Measurements from ENCODE around the gene USP34.

Gene USP34

DNA sequence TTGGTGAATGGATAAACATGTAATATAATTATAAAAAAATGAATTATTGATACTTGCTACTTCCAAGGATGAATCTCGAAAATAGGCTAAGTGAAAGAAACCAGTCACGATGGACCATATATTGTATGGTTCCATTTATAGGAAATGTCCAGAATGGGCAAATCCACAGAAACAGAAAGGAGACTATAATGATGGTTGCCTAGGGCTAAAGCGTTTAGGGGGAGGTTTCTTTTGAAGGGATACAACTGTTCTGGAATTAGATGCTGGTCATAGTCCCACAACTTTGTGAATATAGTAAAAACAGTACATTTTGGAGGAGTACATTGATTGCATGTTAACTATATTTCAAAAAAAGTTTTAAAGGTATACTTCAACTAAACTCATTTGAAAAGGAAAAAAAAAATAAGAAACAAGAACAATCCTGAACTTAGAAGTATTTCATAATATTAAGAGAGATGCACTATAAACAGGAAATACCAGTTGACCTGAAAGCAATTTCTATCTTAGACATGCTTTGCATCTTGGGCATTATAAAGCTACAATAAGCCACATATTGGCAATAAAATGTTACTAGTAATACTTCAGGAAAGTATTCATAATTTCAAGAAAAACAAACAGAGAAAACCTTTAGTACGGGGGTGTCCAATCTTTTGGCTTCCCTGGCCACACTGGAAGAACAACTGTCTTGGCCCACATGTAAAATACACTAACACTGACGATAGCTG lies 178.9 kb downstream of the USP34 start:
- Histone ChIP-seq H3K27me3 (ENCODE audit: low read length) (no peaks in the 10 kb centered on the region), H3K9me3 (ENCODE audit: insufficient read depth, low read length) (no peaks in the 10 kb centered on the region), H4K20me1 (ENCODE audit: low read depth, low read length) (no peaks in the 10 kb centered on the region), H3K27ac (ENCODE audit: low read depth, low read length) (no peak overlapping the region), H3K79me2 (ENCODE audit: insufficient read depth, low read length) (peaks cover 12% of the 10 kb centered on the region; the same call in 1 of the 2 replicates), H3K36me3 (ENCODE audit: low read length) (peaks cover 73% of the 10 kb centered on the region), H3F3A (ENCODE audit: insufficient read depth) (peaks cover 25% of the 10 kb centered on the region; the same call in 1 of the 2 replicates), H2AFZ (ENCODE audit: low read depth, low read length, severe bottlenecking) (no peak overlapping the region), H3K9me2 (replicated peaks; ENCODE audit: insufficient read depth, low read length) (no peaks in the 10 kb centered on the region), H3K4me2 (ENCODE audit: low read depth, low read length, poor library complexity, severe bottlenecking) (no peak overlapping the region), H3K4me3 (ENCODE audit: insufficient read depth, low read length, poor library complexity, severe bottlenecking) (no peak overlapping the region), H3K9ac (ENCODE audit: low read length) (no peak overlapping the region)
- TF ChIP-seq, protein P1, sequence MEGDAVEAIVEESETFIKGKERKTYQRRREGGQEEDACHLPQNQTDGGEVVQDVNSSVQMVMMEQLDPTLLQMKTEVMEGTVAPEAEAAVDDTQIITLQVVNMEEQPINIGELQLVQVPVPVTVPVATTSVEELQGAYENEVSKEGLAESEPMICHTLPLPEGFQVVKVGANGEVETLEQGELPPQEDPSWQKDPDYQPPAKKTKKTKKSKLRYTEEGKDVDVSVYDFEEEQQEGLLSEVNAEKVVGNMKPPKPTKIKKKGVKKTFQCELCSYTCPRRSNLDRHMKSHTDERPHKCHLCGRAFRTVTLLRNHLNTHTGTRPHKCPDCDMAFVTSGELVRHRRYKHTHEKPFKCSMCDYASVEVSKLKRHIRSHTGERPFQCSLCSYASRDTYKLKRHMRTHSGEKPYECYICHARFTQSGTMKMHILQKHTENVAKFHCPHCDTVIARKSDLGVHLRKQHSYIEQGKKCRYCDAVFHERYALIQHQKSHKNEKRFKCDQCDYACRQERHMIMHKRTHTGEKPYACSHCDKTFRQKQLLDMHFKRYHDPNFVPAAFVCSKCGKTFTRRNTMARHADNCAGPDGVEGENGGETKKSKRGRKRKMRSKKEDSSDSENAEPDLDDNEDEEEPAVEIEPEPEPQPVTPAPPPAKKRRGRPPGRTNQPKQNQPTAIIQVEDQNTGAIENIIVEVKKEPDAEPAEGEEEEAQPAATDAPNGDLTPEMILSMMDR (IDR thresholded peaks at IDR 0.05; ENCODE audit: insufficient read depth, low read length, poor library complexity, severe bottlenecking) = no peak
- TF ChIP-seq EZH2phosphoT487 (conservative IDR thresholded peaks at IDR 0.05; ENCODE audit: low read length) = no peak

GRCh38 chr2:61288070-61288841 lies 182.6 kb downstream of the USP34 start:
- H3F3A ChIP-seq (ENCODE audit: insufficient read depth) = peaks cover 32% of the 10 kb centered on the region
- H3K79me2 ChIP-seq (ENCODE audit: insufficient read depth, low read length) = peaks cover 12% of the 10 kb centered on the region; the same call in 1 of the 2 replicates
- H3K9me2 ChIP-seq (replicated peaks; ENCODE audit: insufficient read depth, low read length) = no peaks in the 10 kb centered on the region
- no peak overlapping the region for H3K9ac ChIP-seq (ENCODE audit: low read length)
- no peaks in the 10 kb centered on the region for H3K9me3 ChIP-seq (ENCODE audit: insufficient read depth, low read length)
- no peak overlapping the region for H3K27ac ChIP-seq (ENCODE audit: low read depth, low read length)
- no peak overlapping the region for H2AFZ ChIP-seq (ENCODE audit: low read depth, low read length, severe bottlenecking)
- TF ChIP-seq EZH2phosphoT487 (conservative IDR thresholded peaks at IDR 0.05; ENCODE audit: low read length) = no peak
- TF ChIP-seq, protein P1 (IDR thresholded peaks at IDR 0.05; ENCODE audit: insufficient read depth, low read length, poor library complexity, severe bottlenecking) = no peak
- no peak overlapping the region for H3K4me3 ChIP-seq (ENCODE audit: insufficient read depth, low read length, poor library complexity, severe bottlenecking)
- peaks cover 69% of the 10 kb centered on the region for H3K36me3 ChIP-seq (ENCODE audit: low read length)
- H4K20me1 ChIP-seq (ENCODE audit: low read depth, low read length) = no peaks in the 10 kb centered on the region
- no peak overlapping the region for H3K4me2 ChIP-seq (ENCODE audit: low read depth, low read length, poor library complexity, severe bottlenecking)
- H3K27me3 ChIP-seq (ENCODE audit: low read length) = no peaks in the 10 kb centered on the region

- no peaks in the 10 kb centered on the region for H4K20me1 ChIP-seq (ENCODE audit: low read depth, low read length)
- no peaks in the 10 kb centered on the region for H3K9me2 ChIP-seq (replicated peaks; ENCODE audit: insufficient read depth, low read length)
- H3K9me3 ChIP-seq (ENCODE audit: insufficient read depth, low read length) = no peaks in the 10 kb centered on the region
- no peaks in the 10 kb centered on the region for H3K27me3 ChIP-seq (ENCODE audit: low read length)
- no peak overlapping the region for H3K4me3 ChIP-seq (ENCODE audit: insufficient read depth, low read length, poor library complexity, severe bottlenecking)
- H3K36me3 ChIP-seq (ENCODE audit: low read length) = peaks cover 69% of the 10 kb centered on the region
- TF ChIP-seq, protein P1 (IDR thresholded peaks at IDR 0.05; ENCODE audit: insufficient read depth, low read length, poor library complexity, severe bottlenecking) = no peak
- TF ChIP-seq EZH2phosphoT487 (conservative IDR thresholded peaks at IDR 0.05; ENCODE audit: low read length) = no peak
- peaks cover 32% of the 10 kb centered on the region for H3F3A ChIP-seq (ENCODE audit: insufficient read depth)
- H3K4me2 ChIP-seq (ENCODE audit: low read depth, low read length, poor library complexity, severe bottlenecking) = no peak overlapping the region
- H2AFZ ChIP-seq (ENCODE audit: low read depth, low read length, severe bottlenecking) = no peak overlapping the region
- H3K9ac ChIP-seq (ENCODE audit: low read length) = no peak overlapping the region
- H3K79me2 ChIP-seq (ENCODE audit: insufficient read depth, low read length) = peaks cover 12% of the 10 kb centered on the region; the same call in 1 of the 2 replicates
- H3K27ac ChIP-seq (ENCODE audit: low read depth, low read length) = no peak overlapping the region
These were observed 183.6 kb downstream of the USP34 start for GRCh38 chr2:61287254-61287653.

All from SU-DHL-6 (cell line).